Activated CD8-positive, alpha-beta T cell treated with anti-CD3 and anti-CD28 coated beads for 36 hours (primary cell): ENCODE measurements around the gene PSMB11. TPM values are rescaled to one million over a fixed set of nuclear protein-coding genes. Genes with fewer than 3 reads are reported as not detected.
"Not testable (repeated sequence)": the region's sequence is repeated elsewhere in the genome, so short reads cannot be mapped to it uniquely, and the experiment has no call there.

ENCODE experiments used
- ATAC-seq: fragments of 200-7000 bp; cut with Tn5 transposase; one replicate; pipeline ENCODE4 v1.10.0; 2021; ENCODE audit warnings: mild to moderate bottlenecking, moderate library complexity
- CTCF ChIA-PET: fragments of 350-600 bp; sonication (Branson Sonifier 250); formaldehyde crosslinking; loops from one replicate; lab custom pipeline; 2021; ENCODE audit warnings: antibody characterized with exemption; lab: Charles Lee
- POLR2A ChIA-PET: fragments of 350-600 bp; sonication (Branson Sonifier 250); formaldehyde crosslinking; loops from one replicate; lab custom pipeline; 2021; ENCODE audit warnings: antibody characterized with exemption; lab: Charles Lee
- DNase-seq: peaks from one replicate; pipeline ENCODE4 v3.0.0-alpha.2; 2020
- H3K27ac Mint-ChIP-seq: one replicate; pipeline ENCODE4 v1.8.0; 2021; ENCODE audit warnings: mild to moderate bottlenecking, mixed read lengths
- H3K27me3 Mint-ChIP-seq: one replicate; pipeline ENCODE4 v1.8.0; 2021; ENCODE audit warnings: mixed read lengths
- H3K36me3 Mint-ChIP-seq: one replicate; pipeline ENCODE4 v1.8.0; 2021; ENCODE audit warnings: low read depth, mixed read lengths
- H3K4me1 Mint-ChIP-seq: one replicate; pipeline ENCODE4 v1.8.0; 2021; ENCODE audit warnings: low read depth, mixed read lengths
- H3K4me3 Mint-ChIP-seq: one replicate; pipeline ENCODE4 v1.8.0; 2021; ENCODE audit warnings: mild to moderate bottlenecking, moderate library complexity, mixed read lengths
- H3K9me3 Mint-ChIP-seq: one replicate; pipeline ENCODE4 v1.8.0; 2021; ENCODE audit warnings: mixed read lengths
- intact Hi-C: fragments of 100-400 bp; cut with micrococcal nuclease; formaldehyde crosslinking; loops from one replicate; pipeline ENCODE4 v1.10.0; 2022
- total RNA-seq, 2 experiments: library from RNA; stranded (reverse); gene quantifications; one replicate each; pipeline ENCODE4 v1.2.3, GENCODE V29; 2021
- TF ChIP-seq, protein P1 (sequence below): fragments of 200-600 bp; IDR thresholded peaks from one replicate; pipeline ENCODE4 v1.8.0; 2022; ENCODE audit warnings: antibody characterized with exemption, mild to moderate bottlenecking

The PSMB11 gene
- total RNA-seq, 2 experiments from 2014 or later: not detected

DNA sequence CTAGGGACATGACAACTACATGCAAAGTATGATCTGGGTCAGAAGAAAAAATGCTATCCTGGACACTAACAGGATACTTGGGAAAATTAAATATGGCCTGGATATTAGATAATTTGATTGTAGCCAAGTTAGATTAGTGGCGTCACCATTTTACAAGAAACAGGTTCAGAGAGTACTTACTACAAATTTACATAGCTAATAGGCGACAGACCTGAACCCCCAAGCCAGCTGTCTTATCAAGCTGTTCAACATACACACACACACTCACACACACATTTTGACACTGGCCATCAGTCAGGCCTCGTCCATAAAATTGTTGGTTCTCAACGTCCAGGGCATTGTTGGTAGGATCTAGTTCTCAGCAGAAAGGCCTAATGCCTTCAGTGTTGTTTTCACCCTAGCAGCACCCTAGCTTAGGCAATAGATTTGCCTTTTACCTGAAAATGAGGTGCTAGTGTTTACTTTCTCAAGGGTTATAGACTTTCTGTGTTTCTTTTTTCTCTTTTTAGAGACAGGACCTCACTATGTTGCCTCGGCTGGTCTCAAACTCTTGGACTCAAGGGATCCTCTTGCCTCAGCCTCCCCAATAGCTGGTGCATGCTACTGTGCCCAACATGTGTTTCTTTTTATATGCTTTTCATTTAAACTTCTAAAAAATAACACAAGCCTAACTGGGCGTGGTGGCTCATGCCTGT is 28.8 kb upstream of the PSMB11 start:
- no peak for DNase-seq
- no peak overlapping the region for H3K4me3 Mint-ChIP-seq
- H3K36me3 Mint-ChIP-seq: no peaks in the 10 kb centered on the region
- TF ChIP-seq, protein P1, sequence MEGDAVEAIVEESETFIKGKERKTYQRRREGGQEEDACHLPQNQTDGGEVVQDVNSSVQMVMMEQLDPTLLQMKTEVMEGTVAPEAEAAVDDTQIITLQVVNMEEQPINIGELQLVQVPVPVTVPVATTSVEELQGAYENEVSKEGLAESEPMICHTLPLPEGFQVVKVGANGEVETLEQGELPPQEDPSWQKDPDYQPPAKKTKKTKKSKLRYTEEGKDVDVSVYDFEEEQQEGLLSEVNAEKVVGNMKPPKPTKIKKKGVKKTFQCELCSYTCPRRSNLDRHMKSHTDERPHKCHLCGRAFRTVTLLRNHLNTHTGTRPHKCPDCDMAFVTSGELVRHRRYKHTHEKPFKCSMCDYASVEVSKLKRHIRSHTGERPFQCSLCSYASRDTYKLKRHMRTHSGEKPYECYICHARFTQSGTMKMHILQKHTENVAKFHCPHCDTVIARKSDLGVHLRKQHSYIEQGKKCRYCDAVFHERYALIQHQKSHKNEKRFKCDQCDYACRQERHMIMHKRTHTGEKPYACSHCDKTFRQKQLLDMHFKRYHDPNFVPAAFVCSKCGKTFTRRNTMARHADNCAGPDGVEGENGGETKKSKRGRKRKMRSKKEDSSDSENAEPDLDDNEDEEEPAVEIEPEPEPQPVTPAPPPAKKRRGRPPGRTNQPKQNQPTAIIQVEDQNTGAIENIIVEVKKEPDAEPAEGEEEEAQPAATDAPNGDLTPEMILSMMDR: no peak
- intact Hi-C loops: no loop called here
- POLR2A ChIA-PET: interaction anchor here (1.4 to 1.6 kb wide), 2 partner anchors 8 to 12 kb away, joined by 3 to 4 read pairs; no protein-coding TSS in a partner anchor
- no peak overlapping the region for H3K27ac Mint-ChIP-seq
- CTCF ChIA-PET: interaction anchor here (0.9 to 4.5 kb wide), 8 partner anchors 9 to 56 kb away, joined by 3 to 21 read pairs (median 4); partner anchors contain the start of gene CDH24
- peaks cover 18% of the 10 kb centered on the region for H3K4me1 Mint-ChIP-seq
- ATAC-seq: no peak
- H3K9me3 Mint-ChIP-seq: no peaks in the 10 kb centered on the region
- no peaks in the 10 kb centered on the region for H3K27me3 Mint-ChIP-seq

DNA sequence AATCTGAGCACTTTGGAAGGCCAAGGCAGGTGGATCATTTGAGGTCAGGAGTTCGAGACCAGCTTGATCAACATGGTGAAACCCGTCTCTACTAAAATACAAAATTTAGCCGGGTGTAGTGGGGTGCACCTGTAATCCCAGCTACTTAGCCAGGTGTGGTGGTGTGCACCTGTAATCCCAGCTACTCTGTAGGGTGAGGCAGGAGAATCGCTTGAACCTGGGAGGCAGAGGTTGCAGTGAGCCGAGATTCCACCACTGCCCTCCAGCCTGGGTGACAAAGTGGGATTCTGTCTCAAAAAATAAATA is 28.3 kb upstream of the PSMB11 start:
- H3K4me3 Mint-ChIP-seq, H3K27me3 Mint-ChIP-seq, DNase-seq, H3K36me3 Mint-ChIP-seq, H3K27ac Mint-ChIP-seq, intact Hi-C loops, H3K9me3 Mint-ChIP-seq, ATAC-seq: not testable (repeated sequence)
- ChIA-PET POLR2A (interaction anchor here (1.4 to 1.6 kb wide), 2 partner anchors 8 to 12 kb away, joined by 3 to 4 read pairs; no protein-coding TSS in a partner anchor), CTCF (interaction anchor here (1.0 to 4.5 kb wide), 3 partner anchors 10 to 45 kb away, joined by 3 to 21 read pairs (median 4); no protein-coding TSS in a partner anchor)
- peaks cover 13% of the 10 kb centered on the region for H3K4me1 Mint-ChIP-seq

DNA sequence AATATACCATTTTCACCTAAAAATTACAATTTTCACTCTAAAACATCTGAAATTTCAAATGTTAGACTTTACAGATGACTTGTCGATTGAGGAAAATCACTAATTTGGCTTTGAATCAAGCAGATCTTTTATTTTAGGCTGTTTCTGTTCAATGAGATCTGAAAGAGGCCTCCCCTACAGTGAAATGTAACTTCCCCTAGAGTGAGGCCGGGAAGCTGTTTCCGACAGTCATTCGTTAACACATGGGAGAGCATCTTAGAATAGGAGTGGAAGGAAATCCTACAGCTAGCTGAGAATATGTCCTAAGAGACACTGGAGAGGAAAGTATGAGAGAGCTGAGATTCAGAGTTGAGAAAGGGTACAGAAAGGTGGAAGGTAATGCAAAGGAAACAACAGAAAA is 26.4 kb upstream of the PSMB11 start:
- CTCF ChIA-PET: interaction anchor here (2.2 to 4.5 kb wide), 3 partner anchors 9 to 33 kb away, joined by 8 to 21 read pairs (median 10); partner anchors contain the start of gene AJUBA
- no peaks in the 10 kb centered on the region for H3K36me3 Mint-ChIP-seq
- intact Hi-C loops: no loop called here
- DNase-seq (no peak), ATAC-seq (no peak)
- POLR2A ChIA-PET: interaction anchor here (1.2 kb wide), 1 partner anchor 43 kb away, joined by 3 read pairs; no protein-coding TSS in a partner anchor
- H3K4me3 Mint-ChIP-seq: no peak overlapping the region
- H3K9me3 Mint-ChIP-seq: no peaks in the 10 kb centered on the region
- TF ChIP-seq, protein P1: no peak
- peak overlapping the region; percentile 2 for H3K27ac Mint-ChIP-seq
- no peaks in the 10 kb centered on the region for H3K27me3 Mint-ChIP-seq
- peaks cover 5% of the 10 kb centered on the region for H3K4me1 Mint-ChIP-seq

DNA sequence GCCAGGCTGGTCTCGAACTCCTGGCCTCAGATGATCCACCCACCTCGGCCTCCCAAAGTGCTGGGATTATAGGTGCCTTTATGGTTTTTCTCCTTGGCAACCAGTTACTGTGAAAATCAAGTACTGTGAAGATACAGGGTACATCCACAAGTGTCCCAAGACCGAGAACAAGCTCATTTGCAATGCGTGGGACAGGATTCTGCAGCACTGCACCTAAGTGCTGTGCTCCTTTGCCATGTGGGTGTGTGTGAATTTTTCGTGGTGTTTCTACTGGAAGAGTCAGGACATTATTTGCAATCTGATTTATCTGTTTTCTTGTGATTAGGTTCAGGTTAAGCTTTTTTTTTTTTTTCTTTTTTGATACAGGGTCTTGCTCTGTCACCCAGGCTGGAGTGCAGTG is 24.9 kb upstream of the PSMB11 start:
- ATAC-seq: no peak
- Mint-ChIP-seq H3K27me3 (no peaks in the 10 kb centered on the region), H3K4me1 (peaks cover 18% of the 10 kb centered on the region), H3K36me3 (no peaks in the 10 kb centered on the region), H3K9me3 (no peaks in the 10 kb centered on the region), H3K27ac (no peak overlapping the region), H3K4me3 (no peak overlapping the region)
- ChIA-PET CTCF (interaction anchor here (0.6 to 4.5 kb wide), 9 partner anchors 8 to 52 kb away, joined by 3 to 21 read pairs (median 4); no protein-coding TSS in a partner anchor), POLR2A (interaction anchor here (0.6 to 2.1 kb wide), 6 partner anchors 8 to 41 kb away, joined by 3 to 9 read pairs (median 4); no protein-coding TSS in a partner anchor)
- intact Hi-C loops: no loop called here
- TF ChIP-seq, protein P1: no peak
- DNase-seq: no peak

DNA sequence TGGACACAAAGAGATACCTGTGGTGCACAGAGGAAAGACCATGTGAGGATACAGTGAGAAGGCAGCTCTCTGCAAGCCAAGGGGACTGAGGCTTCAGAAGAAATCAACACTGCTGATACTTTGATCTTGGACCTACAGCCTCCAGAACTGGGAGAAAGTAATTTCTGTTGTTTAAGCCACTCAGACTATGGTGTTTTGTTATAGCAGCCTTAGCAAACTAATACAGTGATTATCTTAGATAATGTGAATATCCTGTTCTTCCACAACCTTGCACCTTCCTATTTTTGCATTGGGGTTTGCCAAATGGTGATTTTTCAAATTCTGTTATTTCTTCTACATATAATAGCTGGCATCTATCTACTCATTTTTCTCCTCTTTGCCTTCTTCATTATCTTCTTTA is 23.9 kb upstream of the PSMB11 start:
- Mint-ChIP-seq H3K9me3 (no peaks in the 10 kb centered on the region), H3K27ac (no peak overlapping the region), H3K27me3 (no peaks in the 10 kb centered on the region), H3K4me3 (no peak overlapping the region), H3K36me3 (peaks cover 5% of the 10 kb centered on the region), H3K4me1 (peaks cover 23% of the 10 kb centered on the region)
- DNase-seq: no peak
- ChIA-PET CTCF (interaction anchor here (1.6 to 2.1 kb wide), 2 partner anchors 32 to 51 kb away, joined by 3 to 9 read pairs; no protein-coding TSS in a partner anchor), POLR2A (interaction anchor here (2.1 kb wide), 1 partner anchor 11 kb away, joined by 9 read pairs; no protein-coding TSS in a partner anchor)
- intact Hi-C loops: no loop called here
- TF ChIP-seq, protein P1: no peak
- no peak for ATAC-seq
